ENCODE measurements around the gene CX3CL1.

The CX3CL1 gene

GRCh38 chr16:57432989-57433388, 60.7 kb downstream of the CX3CL1 start:
- no peaks in the 10 kb centered on the region for H3K27me3 ChIP-seq (ENCODE audit: low read depth)
- H3K9me3 ChIP-seq = no peaks in the 10 kb centered on the region
- H3K4me1 ChIP-seq = no peaks in the 10 kb centered on the region
- H3K36me3 ChIP-seq (replicated peaks) = peaks cover 78% of the 10 kb centered on the region
- in situ Hi-C loops (cut with MboI; ENCODE audit: low sequenced_read_pairs) = no loop called here
- no peak for DNase-seq (ENCODE audit: low spot score in 2 of 2)
- no peak overlapping the region for H3K4me3 ChIP-seq

DNA sequence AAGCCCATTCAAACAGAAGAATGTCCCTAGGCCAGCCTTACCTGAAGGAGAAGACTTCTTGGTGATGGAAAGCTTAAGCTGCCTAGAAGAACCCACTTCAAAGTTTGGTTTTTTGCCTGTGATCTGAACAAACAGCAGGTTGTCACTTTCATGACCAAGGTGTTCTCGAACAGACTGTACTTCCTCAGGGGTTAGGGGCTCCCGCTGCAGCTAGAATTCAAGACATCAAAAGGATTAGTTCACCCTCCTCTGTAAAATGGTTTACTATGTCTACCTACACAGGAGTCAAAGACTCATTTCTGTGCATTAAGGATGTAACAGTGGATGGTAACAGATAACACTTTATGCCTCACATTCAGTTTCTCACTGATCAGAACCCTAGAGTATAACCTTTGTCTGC, 61.7 kb downstream of the CX3CL1 start:
- H3K36me3 ChIP-seq (replicated peaks) = peaks cover 78% of the 10 kb centered on the region
- no peak for DNase-seq (ENCODE audit: low spot score in 2 of 2)
- in situ Hi-C loops (cut with MboI; ENCODE audit: low sequenced_read_pairs) = no loop called here
- no peaks in the 10 kb centered on the region for H3K4me1 ChIP-seq
- no peak overlapping the region for H3K4me3 ChIP-seq
- H3K9me3 ChIP-seq = no peaks in the 10 kb centered on the region
- H3K27me3 ChIP-seq (ENCODE audit: low read depth) = no peaks in the 10 kb centered on the region

Data from HAP-1 (cell line).